ENCODE measurements around the gene GUCA2A.

The GUCA2A gene

GRCh38 chr1:42130061-42130660, 34.4 kb downstream of the GUCA2A start:
- no peak for DNase-seq (ENCODE audit: low read depth in 2 of 2)

- no peak for DNase-seq (ENCODE audit: low read depth in 2 of 2)
Measured at GRCh38 chr1:42128964-42129363, 35.6 kb downstream of the GUCA2A start.

DNA sequence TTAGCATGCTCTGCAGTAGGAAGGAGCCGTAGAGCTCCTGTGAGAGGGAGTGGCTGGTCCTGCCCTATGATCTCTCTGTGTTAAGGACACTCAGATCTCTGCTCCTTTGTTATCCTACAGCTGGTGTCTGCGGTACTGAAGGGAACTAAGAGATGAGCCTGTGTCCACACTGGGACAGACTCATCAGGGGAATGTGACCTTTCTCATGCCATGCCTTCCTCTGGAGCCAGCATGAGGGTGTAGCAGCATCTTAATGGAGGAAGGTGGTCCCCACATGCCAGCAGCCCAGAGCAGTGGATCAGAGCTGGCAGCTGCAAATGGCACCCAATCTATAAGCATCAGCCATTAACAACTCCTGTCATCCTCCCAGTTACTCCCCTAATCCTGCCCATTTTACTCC, 36.0 kb downstream of the GUCA2A start:
- no peak for DNase-seq (ENCODE audit: low read depth in 2 of 2)

GRCh38 chr1:42127767-42128166, 36.8 kb downstream of the GUCA2A start:
- DNase-seq (ENCODE audit: low read depth in 2 of 2), result no peak

DNA sequence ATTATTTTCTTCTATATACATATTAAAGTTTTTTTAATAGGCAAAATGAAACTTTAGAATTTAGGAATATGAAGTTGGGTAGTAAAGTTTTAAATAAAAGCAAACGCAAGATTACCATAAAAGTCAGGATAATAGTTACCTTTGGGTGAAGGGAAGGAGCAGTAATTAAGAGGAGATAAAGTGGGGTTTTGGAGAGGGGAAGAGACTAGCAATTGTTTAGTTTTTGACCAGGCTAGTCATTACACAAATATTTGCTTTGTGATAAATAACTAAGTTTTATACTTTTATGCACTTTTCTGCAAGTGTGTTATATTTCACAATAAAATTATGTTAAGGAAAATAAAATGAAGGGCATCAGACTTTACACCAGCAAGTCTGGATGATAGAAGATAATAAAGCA, 39.0 kb downstream of the GUCA2A start:
- DNase-seq (ENCODE audit: low read depth in 2 of 2), result no peak

DNA sequence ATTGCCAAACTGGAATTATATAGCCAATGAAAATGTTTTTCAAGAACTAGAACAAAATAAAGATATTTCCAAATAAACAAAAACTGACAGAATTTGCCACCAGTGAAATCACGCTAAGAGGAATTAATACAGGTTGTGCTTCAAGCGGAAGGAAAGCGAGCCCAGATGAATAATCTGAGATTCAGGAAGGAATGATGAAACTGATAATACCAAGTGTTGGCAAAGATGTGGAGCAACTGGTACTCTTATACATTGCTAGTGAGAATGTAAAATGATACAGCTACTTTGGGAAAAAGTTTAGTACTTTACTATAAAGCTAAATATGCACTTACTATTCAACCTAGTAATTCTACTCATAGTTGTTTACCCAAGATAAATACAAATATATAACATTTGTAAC, 42.1 kb downstream of the GUCA2A start:
- DNase-seq (ENCODE audit: low read depth in 2 of 2), result no peak

- no peak for DNase-seq (ENCODE audit: low read depth in 2 of 2)
Measured at GRCh38 chr1:42118125-42118524, 46.4 kb downstream of the GUCA2A start.

DNA sequence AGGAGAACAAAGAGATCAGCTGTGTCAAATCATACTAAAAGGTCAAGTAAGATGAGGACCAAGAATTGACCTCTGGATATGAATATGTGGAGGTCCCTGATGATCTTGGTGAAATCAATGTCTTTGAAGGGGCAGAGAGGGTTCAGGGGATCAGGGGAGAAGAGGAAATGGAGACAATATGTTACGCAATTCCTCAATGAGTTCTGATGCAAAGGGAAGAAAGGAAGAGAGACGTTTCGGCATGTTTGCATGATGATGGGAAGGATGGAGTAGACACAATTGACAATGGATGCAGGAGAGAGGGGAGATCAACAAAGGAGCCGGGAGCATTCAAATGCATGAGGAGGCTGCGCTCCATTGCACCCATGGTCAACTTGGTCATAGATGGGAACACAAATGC, 47.3 kb downstream of the GUCA2A start:
- DNase-seq (ENCODE audit: low read depth in 2 of 2), result no peak

DNA sequence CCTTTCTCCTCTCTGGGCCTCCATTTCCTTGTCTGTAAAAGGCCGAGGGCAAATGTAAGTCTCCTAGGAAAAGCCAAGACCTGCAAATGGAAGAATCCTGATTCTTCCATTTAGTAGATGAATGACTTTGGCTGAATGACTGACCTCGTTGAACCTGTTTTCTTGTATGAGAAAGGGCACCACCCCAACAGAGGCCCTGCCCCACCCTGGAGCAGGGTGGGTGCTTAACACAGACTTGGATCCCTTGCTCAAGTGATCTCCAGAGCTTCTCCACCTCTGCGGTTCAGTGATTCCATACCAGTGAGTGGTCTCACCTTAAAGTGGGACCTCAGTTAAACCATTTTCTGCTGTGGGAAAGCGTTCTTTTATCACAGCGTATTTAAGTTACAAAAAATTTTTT, 50.3 kb downstream of the GUCA2A start:
- DNase-seq (ENCODE audit: low read depth in 2 of 2), result no peak

Measured in stimulated activated CD8-positive, alpha-beta memory T cell treated with anti-CD3 and anti-CD28 coated beads, Interleukin-2, amount 100 ng/mL, for 1 hour (primary cell).